ENCODE results near the gene IRGC.

The IRGC gene

DNA sequence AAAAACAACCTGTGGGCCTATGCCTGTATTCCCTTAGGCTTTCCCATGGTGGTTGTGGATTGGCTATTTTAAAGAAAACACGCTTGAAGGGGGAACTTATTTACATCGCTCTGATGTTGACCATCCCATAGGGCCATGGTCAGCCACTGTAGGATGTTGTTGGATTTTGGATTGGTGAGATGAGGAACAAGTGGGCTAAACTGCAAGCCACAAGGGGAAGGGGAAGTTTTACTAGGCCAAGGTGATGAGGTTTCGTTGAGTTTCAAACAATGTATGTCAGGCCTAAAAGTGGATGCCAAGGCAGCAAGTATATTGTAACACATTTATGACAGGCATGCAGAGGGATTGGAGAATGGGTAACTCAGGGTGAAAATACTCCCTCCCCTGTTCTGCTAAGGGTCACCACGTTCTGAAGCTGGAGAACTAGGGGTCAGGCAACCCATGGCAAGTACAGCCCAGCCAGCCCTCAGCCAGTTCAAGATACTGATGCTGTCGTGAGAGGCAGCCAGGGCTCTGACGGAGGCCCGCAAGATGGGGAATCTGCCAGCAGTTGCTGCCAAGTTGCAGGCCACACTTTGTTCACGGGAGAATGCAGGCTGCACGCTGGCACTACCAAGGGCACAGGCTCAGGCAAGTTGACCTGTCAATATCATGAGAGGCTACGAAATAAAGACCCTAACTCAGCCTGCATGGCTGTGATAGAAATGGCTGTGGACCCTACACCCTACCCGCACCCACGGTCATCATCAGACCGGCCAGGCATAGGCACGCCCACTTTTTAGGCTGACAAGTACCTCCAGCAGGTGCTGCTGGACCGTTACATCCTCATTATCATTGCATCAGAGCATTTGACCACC, 11.1 kb downstream of the IRGC start:
- DNase-seq = no peak

- no peak for DNase-seq
Observed at GRCh38 chr19:43727593-43727853, 11.6 kb downstream of the IRGC start.

DNA sequence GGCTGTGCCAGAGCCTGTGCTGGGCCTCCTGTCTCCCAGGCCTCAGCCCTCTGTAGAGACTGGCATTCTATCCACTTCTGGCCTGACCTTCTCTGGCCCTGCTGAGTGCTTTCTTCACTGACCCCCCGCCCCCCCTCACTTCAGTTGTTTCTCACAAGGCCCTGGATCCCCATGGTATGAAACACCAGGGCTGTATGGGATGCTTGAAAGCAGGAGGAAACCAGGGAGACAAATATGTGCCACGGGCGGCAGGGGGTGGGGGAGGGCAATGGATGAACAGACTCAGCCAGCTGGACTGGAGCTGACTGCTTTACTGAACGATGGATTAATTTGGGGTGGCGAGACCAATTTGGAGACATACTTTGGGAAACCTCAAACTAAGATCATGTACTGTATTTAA, 14.0 kb downstream of the IRGC start:
- no peak for DNase-seq

- no peak for DNase-seq
Observed at GRCh38 chr19:43731346-43731745, 15.5 kb downstream of the IRGC start.

DNA sequence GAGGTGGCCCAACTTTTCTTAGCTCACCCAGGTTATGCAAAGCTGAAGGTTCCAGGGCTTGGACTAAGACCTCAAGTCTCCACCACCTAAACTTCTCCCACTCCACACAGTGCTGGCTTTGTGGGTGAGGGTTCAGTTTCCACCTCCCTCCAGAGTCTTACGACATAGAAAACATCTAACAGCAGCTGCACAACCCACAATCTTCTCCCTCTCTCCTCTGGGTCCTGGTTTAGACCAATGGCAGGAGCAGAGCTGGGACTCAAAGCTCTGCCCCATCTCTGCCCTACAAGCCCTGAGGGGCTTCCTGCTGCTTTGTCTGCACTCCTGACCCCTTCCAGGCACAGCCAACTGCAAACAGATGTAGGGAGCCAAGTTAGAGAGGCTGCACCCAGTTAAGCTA, 16.0 kb downstream of the IRGC start:
- DNase-seq = no peak

GRCh38 chr19:43735013-43735412, 19.1 kb downstream of the IRGC start:
- no peak for DNase-seq

GRCh38 chr19:43735957-43736356, 20.1 kb downstream of the IRGC start:
- no peak for DNase-seq

DNA sequence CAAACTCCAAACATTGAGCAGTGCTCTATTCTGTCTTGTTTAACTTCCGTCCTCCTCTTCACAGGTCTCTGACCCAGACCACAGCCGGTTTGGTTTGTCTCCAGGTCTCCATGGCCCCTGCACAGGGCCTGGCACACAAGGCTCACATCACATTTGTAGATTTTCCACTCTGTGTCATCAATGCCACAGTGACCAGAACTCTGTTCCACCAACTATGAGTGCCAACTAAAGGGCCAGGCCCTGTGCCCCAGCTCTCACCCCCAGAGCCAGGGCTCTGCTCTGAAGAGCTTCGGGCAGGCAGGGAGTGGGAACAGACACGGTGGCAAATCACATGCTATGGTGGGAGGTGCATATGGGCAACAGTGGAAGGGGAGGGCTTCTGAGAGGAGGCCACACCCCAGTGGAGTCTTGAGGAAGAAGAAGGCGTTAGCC, 22.9 kb downstream of the IRGC start:
- no peak for DNase-seq

- no peak for DNase-seq
Observed at GRCh38 chr19:43739439-43740235, 23.8 kb downstream of the IRGC start.

DNA sequence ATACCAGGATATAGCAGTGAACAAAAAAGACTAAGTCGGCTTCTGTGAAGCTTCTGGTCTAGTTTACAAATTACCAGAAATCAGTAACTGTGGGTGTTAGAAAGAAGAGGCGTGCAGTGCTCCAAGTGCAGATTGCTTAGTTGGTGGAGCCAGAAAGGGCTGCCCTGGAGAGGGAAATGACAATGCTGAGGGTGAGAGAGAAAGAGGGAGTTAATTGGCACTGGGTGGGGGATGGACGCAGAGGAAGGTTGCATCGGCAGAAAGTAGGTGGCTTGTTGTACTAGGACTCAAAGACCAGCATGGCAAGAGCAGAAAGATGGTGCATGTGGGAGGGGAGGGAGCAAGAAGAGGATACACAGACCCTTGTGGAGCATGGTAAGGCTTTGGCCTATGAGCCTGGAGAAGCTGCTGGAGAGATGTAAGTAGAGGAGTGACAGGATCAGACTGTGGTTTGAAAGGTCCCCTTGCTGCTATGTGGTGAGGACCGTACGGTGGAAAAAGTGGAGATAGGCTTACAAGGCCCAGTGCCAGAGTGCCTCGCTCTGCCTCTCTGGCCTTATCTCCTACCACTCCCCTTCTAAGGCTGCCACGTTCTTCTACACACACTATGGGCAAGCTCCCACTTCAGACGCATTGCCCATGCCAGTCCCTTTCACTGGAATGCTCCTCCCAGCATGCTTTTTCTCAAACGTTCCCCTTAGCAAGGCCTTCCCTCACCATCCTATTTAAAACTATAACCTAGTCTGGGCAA, 25.4 kb downstream of the IRGC start:
- DNase-seq = no peak

GRCh38 chr19:43743059-43743458, 27.2 kb downstream of the IRGC start:
- no peak for DNase-seq

DNA sequence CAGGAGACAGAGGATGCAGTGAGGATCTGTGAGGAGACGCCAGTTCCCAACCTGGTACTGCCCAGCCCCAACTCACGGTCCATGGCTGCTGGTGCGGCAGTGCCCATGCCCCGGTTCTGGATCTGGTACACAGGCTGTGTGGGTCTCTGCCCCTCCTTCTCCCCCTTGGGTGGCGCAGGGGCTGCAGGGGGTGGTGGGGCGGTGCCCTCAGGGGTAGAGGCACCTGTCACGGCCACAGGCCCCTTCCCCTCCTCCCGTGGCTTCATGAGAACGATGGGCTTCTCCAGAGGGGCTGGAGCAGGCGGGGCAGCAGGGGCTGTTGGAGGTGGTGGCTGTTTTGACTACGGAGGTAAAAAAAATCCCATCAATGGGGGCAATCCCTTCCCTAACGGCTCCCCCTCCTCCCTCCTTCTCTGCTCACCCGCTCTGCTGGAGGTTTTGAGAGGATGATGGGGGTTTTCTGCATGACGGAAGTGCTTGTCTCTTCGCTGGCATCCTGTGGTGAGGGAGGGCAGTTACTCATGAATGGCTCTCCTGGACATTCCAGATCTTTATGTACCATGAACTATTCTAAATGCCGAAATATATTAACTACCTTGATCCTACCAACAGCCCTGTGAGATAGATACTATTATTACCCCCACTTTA, 31.8 kb downstream of the IRGC start:
- no peak for DNase-seq

DNA sequence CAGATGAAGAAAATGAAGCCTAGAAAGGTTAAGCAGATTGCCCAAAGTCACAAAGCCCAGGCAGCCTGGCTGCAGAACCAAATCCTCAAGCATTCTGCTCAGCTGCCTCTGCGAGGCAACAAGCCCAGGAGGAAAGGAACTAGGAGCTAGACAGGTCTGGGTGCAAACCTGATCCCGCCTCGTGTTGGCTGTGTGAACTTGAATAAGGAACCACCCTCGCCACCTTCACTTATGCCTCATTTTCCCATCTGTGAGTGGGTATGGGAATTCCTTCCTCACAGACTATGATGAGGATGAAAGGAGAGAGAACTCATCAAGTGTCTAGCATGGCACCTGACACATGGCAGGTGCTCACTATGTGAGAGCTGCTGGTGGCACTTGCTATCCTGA, 32.3 kb downstream of the IRGC start:
- no peak for DNase-seq

GRCh38 chr19:43748685-43749084, 32.8 kb downstream of the IRGC start:
- no peak for DNase-seq

GRCh38 chr19:43749152-43749551, 33.3 kb downstream of the IRGC start:
- no peak for DNase-seq

- no peak for DNase-seq
Observed at GRCh38 chr19:43749898-43750297, 34.0 kb downstream of the IRGC start.

DNA sequence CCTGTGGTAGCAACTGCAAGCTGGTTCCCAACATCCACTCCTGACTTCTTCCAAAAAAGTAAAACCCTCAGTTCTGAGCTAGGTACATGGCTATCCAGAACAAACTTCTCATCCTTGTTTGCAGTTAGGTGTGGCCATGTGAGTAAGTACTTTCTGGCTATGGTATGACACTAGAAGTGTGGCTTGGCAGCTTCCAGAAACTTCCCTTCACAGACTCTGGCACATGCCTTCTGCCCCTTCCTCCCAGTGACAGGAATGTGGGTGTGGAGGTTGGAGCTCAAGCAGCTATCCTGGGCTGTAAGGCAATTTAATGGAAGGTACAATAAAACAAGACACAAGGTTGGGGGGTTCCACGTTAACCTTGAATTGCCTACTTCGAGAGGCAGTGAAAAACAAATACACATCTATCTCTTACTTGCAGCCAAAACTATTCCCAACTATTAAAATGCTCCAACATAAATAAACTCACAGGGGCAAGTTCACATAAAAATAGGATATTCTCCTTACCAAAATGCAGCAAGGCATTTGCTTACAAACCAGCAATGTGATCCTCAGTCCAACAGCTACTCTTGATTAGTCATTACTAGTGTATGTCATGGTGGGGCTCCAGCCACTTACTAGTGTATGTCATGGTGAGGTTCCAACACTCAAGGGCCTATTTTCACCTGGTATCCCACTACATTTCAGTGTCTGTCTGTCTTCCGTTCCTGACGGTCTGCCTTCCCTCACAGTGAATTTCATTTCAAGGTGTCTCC, 35.8 kb downstream of the IRGC start:
- DNase-seq = no peak

- DNase-seq = no peak
Observed at GRCh38 chr19:43752287-43752875, 36.5 kb downstream of the IRGC start.

GRCh38 chr19:43754253-43754502, 38.3 kb downstream of the IRGC start:
- DNase-seq = no peak

DNA sequence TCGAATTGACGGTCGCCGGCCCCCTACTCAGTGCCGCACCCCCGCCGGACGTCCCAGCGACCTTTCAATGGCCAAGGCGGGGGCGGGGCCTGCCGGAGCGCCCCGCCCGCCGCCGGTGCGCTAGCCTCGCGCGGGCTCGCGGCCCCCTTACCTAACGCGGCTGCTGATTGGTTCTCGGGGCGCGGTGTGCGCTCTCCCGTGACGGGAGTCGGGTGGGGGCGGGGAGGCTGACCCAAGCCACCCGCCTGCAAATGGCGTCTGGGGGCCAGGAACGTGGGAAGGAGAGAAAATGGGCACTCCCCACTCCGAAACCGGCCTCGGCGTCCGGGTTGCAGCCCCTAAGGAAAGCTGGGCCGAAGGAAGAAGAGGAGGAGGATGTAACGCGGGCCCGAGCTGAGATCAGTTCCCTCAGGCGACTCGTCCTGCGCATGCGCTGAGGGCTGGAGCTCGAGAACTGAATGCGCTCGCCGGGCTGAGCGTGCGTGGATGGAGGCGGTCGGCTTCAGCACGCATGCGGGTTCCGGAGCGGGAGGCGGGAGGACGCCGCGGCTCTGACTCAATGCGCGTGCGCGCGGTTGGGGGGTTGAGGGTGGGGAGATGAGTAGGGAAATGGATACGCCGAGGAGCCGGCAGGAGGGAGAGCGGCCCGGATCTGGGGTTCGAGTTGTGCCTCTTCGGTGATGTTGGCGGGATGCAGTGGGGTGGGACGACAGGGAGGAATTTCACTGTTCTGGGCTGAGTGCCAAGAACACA, 38.8 kb downstream of the IRGC start, which contains the start of gene SMG9:
Gene SMG9, minus strand, starts transcription at position 460 of the 753 bp plus-strand sequence. CDS start 4,221 bp downstream, outside the sequence.
- DNase-seq = peak; percentile 99

DNA sequence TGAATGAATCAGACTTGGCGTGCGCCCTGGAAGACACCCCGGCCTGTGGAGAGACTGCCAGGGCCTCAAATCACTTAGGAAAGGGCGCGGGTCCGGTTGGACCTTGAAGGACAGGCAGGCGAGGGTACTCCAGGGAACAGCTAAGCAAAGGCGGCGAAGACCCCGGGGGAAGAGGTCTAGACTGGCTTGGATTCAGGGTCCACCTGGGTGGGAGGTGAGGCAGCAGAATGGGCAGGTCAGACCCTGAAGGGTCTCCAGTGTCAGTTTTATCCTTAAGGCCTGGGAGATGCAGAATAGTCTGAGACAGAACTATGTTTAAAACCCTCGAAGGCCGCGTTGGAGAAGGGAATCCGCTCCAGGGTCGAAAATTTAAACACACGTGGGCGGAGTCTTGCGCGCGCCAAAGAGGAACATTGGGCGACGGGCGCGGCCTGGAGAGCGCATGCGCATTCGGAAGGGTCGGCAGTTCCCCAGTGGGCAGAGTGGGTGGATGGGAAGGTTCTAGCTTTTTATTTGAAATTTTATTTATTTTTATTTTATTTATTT, 39.5 kb downstream of the IRGC start:
- DNase-seq = peak; percentile 66
